ENCODE data around the gene MGME1. TPM values are rescaled to one million over a fixed set of nuclear protein-coding genes. Genes with fewer than 3 reads are reported as not detected.

MGME1 gene
- total and polyA plus RNA-seq, 2 experiments from 2014 or later, result 5.6 to 10.4 TPM

GRCh38 chr20:17993546-17993945 lies 24.7 kb downstream of the MGME1 start:
- H3K36me3 ChIP-seq (ENCODE audit: low read depth), result no peaks in the 10 kb centered on the region
- TF ChIP-seq EZH2 (IDR thresholded peaks at IDR 0.05; ENCODE audit: insufficient read depth, poor library complexity, severe bottlenecking) (no peak), EZH2phosphoT487 (IDR thresholded peaks at IDR 0.05; ENCODE audit: insufficient read depth, low read depth) (no peak)
- no peak overlapping the region for H3K4me2 ChIP-seq (ENCODE audit: unreplicated experiment)
- no peak overlapping the region for H3K27ac ChIP-seq
- no peaks in the 10 kb centered on the region for H3K79me2 ChIP-seq (ENCODE audit: insufficient read depth)
- H3K9ac ChIP-seq, result no peak overlapping the region
- H3K4me1 ChIP-seq (ENCODE audit: insufficient read depth), result peaks cover 4% of the 10 kb centered on the region; the same call in 1 of the 2 replicates
- no peaks in the 10 kb centered on the region for H4K20me1 ChIP-seq (ENCODE audit: insufficient read depth)
- H3K9me2 ChIP-seq (ENCODE audit: insufficient read depth), result no peaks in the 10 kb centered on the region
- H2AFZ ChIP-seq, result no peak overlapping the region
- DNase-seq, result no peak
- no peak overlapping the region for H3K4me3 ChIP-seq
- H3K27me3 ChIP-seq (replicated peaks; ENCODE audit: insufficient read depth), result no peaks in the 10 kb centered on the region
- H3F3A ChIP-seq (ENCODE audit: insufficient read depth), result no peaks in the 10 kb centered on the region
- no peaks in the 10 kb centered on the region for H3K9me3 ChIP-seq (ENCODE audit: low read depth)
- in situ Hi-C loops (cut with MboI), result no loop called here
- WGBS, 2 experiments (ENCODE audit: low coverage in 1 of 2, low lambda C conversion rate in 2 of 2, missing lambda C conversion rate in 2 of 2), result 78 to 83% methylated on average over 3 of the region's 3 CpGs

DNA sequence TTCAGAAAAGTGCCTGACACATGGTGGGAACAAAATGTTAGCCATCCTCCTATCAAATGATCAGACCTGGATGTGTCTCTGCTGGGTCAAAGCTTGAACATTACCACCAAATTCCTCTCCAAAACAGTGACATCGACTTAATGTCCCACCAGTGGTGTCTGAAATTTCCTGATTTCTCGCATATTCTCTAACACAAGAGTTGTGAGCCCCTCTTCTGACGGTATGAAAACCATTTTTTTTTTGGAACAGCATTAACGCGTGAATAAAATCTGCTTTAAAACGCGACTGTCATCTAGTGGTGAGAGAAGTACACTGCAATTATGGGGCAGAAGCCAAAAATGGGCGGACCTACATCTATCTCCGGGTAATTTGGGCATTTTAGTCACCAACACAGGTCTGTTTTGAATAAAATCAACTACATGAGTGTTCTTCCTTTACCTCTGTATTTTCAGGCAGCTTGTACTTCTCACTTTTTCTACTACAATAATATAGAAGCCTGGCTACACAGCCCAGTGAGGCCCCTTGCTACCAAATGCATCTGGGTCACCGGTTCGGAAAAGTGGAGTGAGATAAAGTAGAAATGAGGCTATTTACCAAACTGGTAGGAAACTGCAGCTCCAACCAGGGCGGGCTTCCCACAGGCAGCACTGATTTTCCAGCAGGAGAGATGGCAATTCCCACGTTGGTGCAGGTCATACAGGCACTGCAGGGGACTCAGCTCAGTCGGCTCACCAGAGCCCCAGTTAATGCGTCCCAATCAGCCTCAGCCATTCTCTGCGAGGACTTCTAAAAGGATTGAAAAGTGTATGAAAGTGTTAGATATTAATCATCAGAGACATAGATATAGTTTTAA lies 27.4 kb downstream of the MGME1 start:
- WGBS, 2 experiments (ENCODE audit: low coverage in 1 of 2, low lambda C conversion rate in 2 of 2, missing lambda C conversion rate in 2 of 2), result 6 to 8% methylated on average over 16 of the region's 16 CpGs
- Histone ChIP-seq H3K9me3 (ENCODE audit: low read depth) (no peaks in the 10 kb centered on the region), H3K27me3 (replicated peaks; ENCODE audit: insufficient read depth) (no peaks in the 10 kb centered on the region), H3F3A (ENCODE audit: insufficient read depth) (peaks cover 6% of the 10 kb centered on the region), H3K9me2 (ENCODE audit: insufficient read depth) (no peaks in the 10 kb centered on the region), H3K4me1 (ENCODE audit: insufficient read depth) (peaks cover 4% of the 10 kb centered on the region; the same call in 1 of the 2 replicates), H2AFZ (peak overlapping the region; percentile 74), H3K4me3 (peak overlapping the region; percentile 48), H3K9ac (0 out of 2 replicates have a peak overlapping the region, but pooled peaks have one; percentile 17), H3K4me2 (ENCODE audit: unreplicated experiment) (peak overlapping the region; percentile 47), H4K20me1 (ENCODE audit: insufficient read depth) (no peaks in the 10 kb centered on the region), H3K79me2 (ENCODE audit: insufficient read depth) (no peaks in the 10 kb centered on the region), H3K36me3 (ENCODE audit: low read depth) (no peaks in the 10 kb centered on the region), H3K27ac (no peak overlapping the region)
- in situ Hi-C loops (cut with MboI), result no loop called here
- DNase-seq, result peak; percentile 88
- no peak for TF ChIP-seq EZH2 (IDR thresholded peaks at IDR 0.05; ENCODE audit: insufficient read depth, poor library complexity, severe bottlenecking)

- no peak overlapping the region for H3K9ac ChIP-seq
- no peak overlapping the region for H2AFZ ChIP-seq
- TF ChIP-seq EZH2phosphoT487 (IDR thresholded peaks at IDR 0.05; ENCODE audit: insufficient read depth, low read depth) (no peak), EZH2 (IDR thresholded peaks at IDR 0.05; ENCODE audit: insufficient read depth, poor library complexity, severe bottlenecking) (no peak)
- H3K79me2 ChIP-seq (ENCODE audit: insufficient read depth), result no peaks in the 10 kb centered on the region
- H3K9me2 ChIP-seq (ENCODE audit: insufficient read depth), result no peaks in the 10 kb centered on the region
- no peak overlapping the region for H3K4me2 ChIP-seq (ENCODE audit: unreplicated experiment)
- in situ Hi-C loops (cut with MboI), result no loop called here
- no peaks in the 10 kb centered on the region for H3K27me3 ChIP-seq (replicated peaks; ENCODE audit: insufficient read depth)
- peaks cover 14% of the 10 kb centered on the region for H3F3A ChIP-seq (ENCODE audit: insufficient read depth)
- no peak for DNase-seq
- H3K4me3 ChIP-seq, result no peak overlapping the region
- H3K9me3 ChIP-seq (ENCODE audit: low read depth), result no peaks in the 10 kb centered on the region
- 90 to 93% methylated on average over 5 of the region's 5 CpGs for WGBS, 2 experiments (ENCODE audit: low coverage in 1 of 2, low lambda C conversion rate in 2 of 2, missing lambda C conversion rate in 2 of 2)
- H3K27ac ChIP-seq, result no peak overlapping the region
- H3K4me1 ChIP-seq (ENCODE audit: insufficient read depth), result peaks cover 7% of the 10 kb centered on the region; the same call in 1 of the 2 replicates
- no peaks in the 10 kb centered on the region for H4K20me1 ChIP-seq (ENCODE audit: insufficient read depth)
- no peaks in the 10 kb centered on the region for H3K36me3 ChIP-seq (ENCODE audit: low read depth)
Measured at GRCh38 chr20:17998446-17998845, 29.6 kb downstream of the MGME1 start.

DNA sequence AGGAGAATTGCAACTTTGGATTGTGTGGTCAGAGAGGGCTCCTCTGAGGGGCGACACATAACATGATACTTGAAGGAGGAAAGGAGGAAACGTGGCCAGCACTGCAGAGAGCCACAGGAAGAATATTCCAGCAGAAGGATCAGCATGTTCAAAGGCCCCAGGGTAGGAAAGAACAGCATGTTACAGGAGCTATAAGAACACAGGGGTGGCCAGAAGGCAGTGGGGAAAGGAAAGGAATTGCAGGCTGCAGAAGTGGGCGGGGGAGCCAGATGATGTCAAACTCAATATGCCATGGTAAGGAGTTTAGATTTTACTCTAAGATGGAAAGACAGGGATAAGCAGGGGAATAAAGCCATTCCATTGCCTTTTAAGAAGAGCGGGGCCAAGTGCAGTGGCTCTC lies 30.7 kb downstream of the MGME1 start:
- no peak overlapping the region for H2AFZ ChIP-seq
- no peak overlapping the region for H3K4me3 ChIP-seq
- H3K79me2 ChIP-seq (ENCODE audit: insufficient read depth), result no peaks in the 10 kb centered on the region
- WGBS, 2 experiments (ENCODE audit: low coverage in 1 of 2, low lambda C conversion rate in 2 of 2, missing lambda C conversion rate in 2 of 2), result 69 to 76% methylated on average over 4 of the region's 4 CpGs
- H3K9me2 ChIP-seq (ENCODE audit: insufficient read depth), result no peaks in the 10 kb centered on the region
- H3K27me3 ChIP-seq (replicated peaks; ENCODE audit: insufficient read depth), result no peaks in the 10 kb centered on the region
- H3K4me1 ChIP-seq (ENCODE audit: insufficient read depth), result peaks cover 7% of the 10 kb centered on the region; the same call in 1 of the 2 replicates
- no peak for TF ChIP-seq EZH2 (IDR thresholded peaks at IDR 0.05; ENCODE audit: insufficient read depth, poor library complexity, severe bottlenecking)
- no peak for TF ChIP-seq EZH2phosphoT487 (IDR thresholded peaks at IDR 0.05; ENCODE audit: insufficient read depth, low read depth)
- no peaks in the 10 kb centered on the region for H3K36me3 ChIP-seq (ENCODE audit: low read depth)
- no peaks in the 10 kb centered on the region for H4K20me1 ChIP-seq (ENCODE audit: insufficient read depth)
- in situ Hi-C loops (cut with MboI), result no loop called here
- H3K9ac ChIP-seq, result no peak overlapping the region
- H3K27ac ChIP-seq, result no peak overlapping the region
- no peak overlapping the region for H3K4me2 ChIP-seq (ENCODE audit: unreplicated experiment)
- H3F3A ChIP-seq (ENCODE audit: insufficient read depth), result peaks cover 14% of the 10 kb centered on the region
- H3K9me3 ChIP-seq (ENCODE audit: low read depth), result no peaks in the 10 kb centered on the region
- no peak for DNase-seq
